22Rv1 (cell line): ENCODE measurements around the gene NOP10.
"Not testable (repeated sequence)": the region's sequence is repeated elsewhere in the genome, so short reads cannot be mapped to it uniquely, and the experiment has no call there.

ENCODE experiments used
- CTCF ChIP-seq: fragments of 450-650 bp; IDR thresholded peaks from 2 replicates; pipeline ENCODE4 v1.5.1; 2017; ENCODE audit warnings: mild to moderate bottlenecking
- ZFX ChIP-seq: fragments of 450-650 bp; IDR thresholded peaks from 2 replicates; pipeline ENCODE4 v1.6.1; 2017; ENCODE audit warnings: antibody characterized with exemption, borderline replicate concordance

DNA sequence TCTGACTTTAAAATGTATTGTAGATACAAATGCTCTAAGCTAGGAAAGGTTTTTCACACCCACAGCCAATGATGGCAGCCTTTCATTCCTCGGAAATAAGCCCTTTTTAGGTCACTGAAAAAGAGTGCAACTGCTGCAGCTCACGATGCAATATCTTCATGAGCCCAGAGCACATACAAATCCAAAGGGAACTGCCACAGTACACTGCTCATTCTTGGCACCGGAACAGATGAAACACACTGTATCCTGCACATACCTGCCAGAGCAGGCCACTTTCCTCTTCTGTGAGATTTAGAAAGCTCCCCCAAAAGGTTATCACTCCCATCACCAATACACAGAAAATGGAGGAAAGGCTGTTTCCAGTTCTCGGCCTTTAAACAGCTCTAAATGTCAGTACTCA is 37.6 kb upstream of the NOP10 start:
- not testable (repeated sequence) for TF ChIP-seq CTCF, ZFX
